GM21423 (cell line): ENCODE data around the gene PTPRM.

Source experiments
- ATAC-seq: cut with Tn5 transposase; IDR thresholded peaks from one replicate; pipeline ENCODE4 v1.9.1; 2021; ENCODE audit warnings: mild to moderate bottlenecking, moderate library complexity; ENCODE audit not compliant: unreplicated experiment

The PTPRM gene

DNA sequence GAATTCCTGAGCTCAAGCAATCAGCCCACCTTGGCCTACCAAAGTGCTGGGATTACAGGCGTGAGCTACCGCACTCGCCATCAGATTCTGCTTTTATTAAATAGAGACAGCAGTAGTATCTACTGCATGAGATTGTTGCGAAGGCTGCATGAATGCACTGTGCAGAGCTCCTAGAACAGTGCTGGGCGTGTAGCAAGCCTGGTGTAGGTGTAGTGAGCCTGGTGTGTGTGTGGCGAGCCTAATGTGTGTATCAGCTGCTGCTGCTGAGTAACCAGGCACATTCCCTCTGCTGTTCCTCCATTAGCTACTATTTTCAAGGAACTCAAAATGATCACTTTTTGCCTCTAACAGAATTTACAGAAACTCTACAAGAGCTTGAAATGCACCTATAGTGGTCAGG lies 57.6 kb downstream of the PTPRM start:
- no peak for ATAC-seq

- no peak for ATAC-seq
These were observed 59.2 kb downstream of the PTPRM start for GRCh38 chr18:7626175-7626921.

DNA sequence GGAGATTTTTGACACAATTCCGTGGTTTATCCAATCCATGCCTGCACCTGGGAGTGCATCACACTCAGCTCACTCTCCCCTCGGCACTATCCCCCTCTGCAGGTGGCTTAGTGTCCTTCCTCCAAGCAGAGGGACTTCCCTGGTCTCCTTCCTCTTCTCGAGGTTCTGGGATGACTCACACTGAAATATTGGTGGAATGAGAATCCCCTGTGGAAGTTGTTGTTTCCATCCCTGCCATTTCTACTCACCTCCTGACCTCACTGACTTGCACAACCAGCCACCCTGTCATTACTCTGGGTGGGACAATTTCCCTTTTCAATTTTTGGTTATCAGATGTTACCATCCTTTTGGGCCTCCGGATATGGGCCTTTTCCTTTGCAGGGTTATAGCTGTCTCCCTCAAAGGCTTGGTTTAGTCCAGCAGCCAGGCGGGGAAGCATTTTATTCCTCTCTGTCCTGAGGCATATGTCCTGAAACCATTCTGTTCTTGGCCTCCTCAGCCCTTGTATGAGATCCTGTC lies 59.9 kb downstream of the PTPRM start:
- ATAC-seq = no peak

DNA sequence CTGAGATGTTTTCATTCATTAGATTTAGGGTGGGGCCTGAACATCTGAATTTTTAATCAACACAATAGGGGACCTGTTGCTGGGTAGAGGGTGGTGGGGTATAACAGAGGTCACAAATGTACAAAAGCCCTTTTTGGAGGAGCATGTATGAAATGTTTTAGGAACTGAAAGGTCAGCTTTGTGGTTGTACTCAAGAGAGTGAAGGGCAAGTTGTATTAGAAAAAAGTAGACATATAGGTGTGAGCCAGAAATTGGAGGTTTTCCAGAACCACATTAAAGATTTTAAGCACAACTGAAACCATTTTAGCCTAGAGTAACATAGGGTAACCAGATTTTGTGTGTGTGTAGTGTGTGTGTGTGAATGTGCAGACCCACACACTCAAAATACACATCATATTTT lies 62.3 kb downstream of the PTPRM start:
- no peak for ATAC-seq

GRCh38 chr18:7630731-7631442 lies 63.8 kb downstream of the PTPRM start:
- ATAC-seq = no peak

GRCh38 chr18:7632152-7633098 lies 65.3 kb downstream of the PTPRM start:
- no peak for ATAC-seq

GRCh38 chr18:7633171-7633570 lies 66.1 kb downstream of the PTPRM start:
- ATAC-seq = no peak

DNA sequence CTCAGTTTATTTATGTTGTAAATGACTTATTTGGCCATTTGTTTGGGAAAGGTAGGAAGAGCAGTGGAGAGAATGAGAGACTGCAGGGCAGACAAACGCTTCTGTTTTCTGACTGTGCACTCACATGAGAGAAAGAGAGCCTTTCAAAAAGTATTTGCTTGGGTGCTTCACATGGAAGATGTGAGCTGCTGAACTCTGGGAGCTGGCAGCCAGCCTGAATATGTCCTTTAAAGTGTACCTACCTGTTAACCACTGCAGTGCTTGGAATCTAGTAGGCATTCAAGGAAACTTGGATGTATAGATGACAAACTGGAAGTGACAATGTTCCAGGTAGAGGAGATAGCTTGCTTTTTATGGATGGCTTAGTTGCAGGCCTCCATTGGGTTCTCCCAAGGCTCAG lies 68.8 kb downstream of the PTPRM start:
- no peak for ATAC-seq

- no peak for ATAC-seq
These were observed 70.2 kb downstream of the PTPRM start for GRCh38 chr18:7637269-7637668.

DNA sequence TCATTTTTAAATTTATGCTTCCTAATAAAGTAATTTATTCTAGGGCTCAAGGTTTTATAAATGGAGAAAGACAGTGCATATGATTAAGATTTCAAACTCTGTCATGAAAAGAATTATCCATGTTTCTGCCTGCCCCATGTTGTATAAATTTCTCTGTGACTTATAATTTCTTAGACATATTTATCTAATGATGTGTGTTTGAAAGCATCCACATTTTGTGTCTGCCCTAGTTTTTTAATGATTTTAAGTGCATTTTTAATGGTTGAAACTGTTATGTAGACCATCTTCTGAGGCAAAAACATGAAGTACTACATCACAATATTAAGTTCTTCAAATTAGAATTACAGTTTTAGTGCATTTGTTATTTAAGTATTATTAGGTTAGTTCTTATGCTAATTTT lies 71.2 kb downstream of the PTPRM start:
- no peak for ATAC-seq

DNA sequence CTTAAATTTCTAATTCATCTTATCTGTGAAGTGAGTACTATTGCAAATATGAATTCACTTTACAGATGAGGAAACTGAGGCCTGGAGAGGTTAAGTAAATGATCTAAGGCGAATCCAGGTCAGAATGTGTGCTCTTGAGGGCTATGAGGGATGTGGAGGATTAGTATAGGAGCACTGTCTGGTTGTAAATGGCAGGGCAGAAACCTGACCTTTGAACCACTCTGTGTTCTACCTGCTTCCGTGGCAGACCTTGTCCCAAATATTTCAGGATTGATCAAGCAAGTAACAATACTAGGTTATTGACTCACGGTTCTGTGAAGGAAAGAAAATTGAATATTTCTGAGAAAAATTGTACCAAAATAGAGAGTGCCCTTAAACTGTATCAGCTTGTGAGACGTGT lies 74.7 kb downstream of the PTPRM start:
- no peak for ATAC-seq

DNA sequence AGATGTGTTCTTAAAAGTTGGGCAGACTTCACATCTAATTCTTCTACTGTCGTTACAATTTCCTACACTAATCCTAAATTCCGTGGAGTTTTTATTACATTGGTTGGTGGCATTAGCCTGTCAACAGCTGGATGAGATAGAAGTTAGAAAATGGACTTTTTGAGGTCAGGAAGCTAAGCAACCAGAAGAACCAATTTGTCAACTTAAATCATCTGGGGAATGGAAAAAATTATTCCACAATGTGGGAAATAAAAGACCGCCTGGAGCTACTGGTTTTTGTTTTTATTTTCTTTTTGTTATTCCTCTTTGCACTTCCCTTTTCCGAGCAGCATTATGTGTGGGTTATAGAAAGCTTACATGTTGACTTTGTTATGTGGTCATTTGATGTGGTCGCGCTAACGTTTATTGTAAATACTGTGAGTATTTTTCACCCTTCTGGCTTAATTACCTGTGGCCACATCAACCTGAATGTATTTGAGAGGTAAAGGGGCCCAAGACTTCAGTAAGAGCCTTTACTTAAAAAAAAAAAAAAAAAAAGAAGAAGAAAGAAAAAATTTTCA lies 75.3 kb downstream of the PTPRM start:
- ATAC-seq = no peak

- no peak for ATAC-seq
These were observed 78.6 kb downstream of the PTPRM start for GRCh38 chr18:7645756-7646155.

DNA sequence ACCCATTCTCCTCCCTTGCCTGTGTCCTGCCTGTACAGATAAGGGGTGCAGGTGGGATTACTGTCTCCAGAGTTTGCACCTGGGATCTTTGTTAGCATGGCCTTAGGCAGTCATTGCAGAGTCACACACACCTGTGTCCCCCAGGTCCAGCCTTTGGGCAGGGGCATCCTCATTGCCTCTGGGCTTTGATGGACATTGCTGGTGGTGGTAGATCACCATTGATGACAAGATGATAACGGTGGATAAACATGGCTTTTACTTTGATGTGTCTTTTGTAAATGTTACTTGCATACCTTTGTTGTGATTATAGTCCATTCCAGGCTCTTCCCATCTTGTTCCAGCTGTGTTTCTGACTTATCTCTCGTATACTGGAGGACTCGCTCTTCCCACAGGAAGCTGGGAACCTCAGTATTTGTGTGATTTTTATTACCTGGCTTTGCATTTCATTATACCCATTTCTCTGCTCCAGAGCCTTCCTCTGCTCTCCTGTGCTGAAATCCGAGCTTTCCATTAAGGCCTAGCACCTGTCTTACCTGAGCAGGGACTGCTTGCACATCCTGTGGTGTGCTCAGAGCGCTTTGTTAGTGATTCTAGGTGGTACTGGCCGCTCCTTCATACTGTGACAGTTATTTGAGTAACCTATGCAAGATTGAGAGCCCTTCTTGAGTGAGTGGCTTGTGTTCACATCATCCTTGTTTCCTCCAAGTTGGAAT lies 79.2 kb downstream of the PTPRM start:
- ATAC-seq = no peak

GRCh38 chr18:7647500-7647899 lies 80.4 kb downstream of the PTPRM start:
- no peak for ATAC-seq

- ATAC-seq = no peak
These were observed 89.9 kb downstream of the PTPRM start for GRCh38 chr18:7657050-7657449.

DNA sequence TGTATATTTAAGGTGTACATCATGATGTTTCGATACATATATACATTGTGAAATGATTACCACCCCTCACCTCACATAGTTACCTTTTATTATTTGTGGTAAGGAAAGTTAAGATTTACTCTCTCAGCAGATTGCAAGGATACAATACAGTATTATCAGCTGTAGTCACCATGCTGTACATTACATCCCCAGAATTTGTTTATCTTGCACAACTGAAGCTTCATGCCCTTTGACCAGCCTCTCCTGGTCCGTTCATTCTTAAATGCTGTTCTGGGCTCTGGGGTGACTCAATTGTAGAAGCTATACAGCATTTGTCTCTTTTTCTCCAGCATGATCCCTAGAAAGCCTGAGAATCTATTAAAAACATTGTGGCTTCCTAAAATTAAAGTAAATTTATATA lies 90.8 kb downstream of the PTPRM start:
- no peak for ATAC-seq

- no peak for ATAC-seq
These were observed 91.6 kb downstream of the PTPRM start for GRCh38 chr18:7658701-7659100.

- ATAC-seq = no peak
These were observed 94.1 kb downstream of the PTPRM start for GRCh38 chr18:7661207-7661606.

DNA sequence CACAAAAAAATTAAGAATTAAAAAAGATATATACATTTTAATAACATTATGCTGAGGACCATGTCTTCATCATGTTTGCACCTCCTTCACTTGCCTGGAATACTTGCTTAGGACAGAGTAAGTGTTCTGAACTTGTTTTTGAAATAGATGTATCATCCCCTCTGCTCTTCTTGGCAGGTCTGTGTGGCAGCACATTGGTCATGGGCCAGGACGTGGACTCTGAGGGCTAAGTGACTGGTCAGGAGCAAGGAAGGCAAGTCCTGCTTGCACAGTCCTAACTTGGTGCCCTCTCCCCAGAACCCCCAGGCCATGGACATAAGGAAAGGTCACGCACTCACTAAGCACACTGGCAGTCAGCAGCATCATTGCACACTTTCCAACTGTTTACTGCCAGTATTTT lies 95.8 kb downstream of the PTPRM start:
- ATAC-seq = no peak
